ENCODE results near the gene PNKD.

The PNKD gene

DNA sequence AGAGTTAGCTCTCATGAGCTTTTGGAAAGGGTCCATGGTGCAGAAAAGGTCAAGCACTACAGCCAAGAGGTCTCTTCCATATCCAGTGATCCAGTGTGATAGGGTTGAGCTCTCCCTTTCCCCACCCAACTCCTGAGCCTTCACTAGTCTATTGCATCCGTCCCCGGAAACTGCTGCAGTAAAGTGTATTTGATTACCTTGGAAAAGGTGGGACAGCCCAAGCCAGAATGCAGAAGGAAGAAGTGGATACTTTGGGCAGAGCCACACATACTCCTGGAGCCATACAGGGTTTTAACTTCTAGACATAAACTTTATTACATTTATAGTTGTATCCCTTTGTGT lies 3.6 kb downstream of the PNKD start:
- DNase-seq = no peak

DNA sequence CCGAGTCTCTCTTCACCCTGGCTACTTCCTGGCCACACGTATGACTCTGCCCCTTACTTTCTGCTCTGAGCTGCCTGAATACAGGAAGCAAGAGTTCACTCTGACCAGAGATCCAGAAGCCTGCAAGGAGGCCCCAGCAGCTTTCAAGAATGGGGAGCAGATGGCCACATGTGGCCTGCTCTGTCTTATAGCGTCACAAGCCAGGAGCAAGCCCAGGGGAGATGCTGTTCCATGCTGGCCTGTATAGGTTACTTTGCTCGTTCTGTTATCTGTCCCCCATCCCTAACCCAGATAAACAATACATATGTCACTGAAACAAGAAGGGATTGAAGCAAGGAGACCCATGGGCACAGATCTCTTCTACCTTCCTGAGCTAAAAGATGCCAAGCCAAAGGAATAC lies 4.3 kb downstream of the PNKD start:
- no peak for DNase-seq

DNA sequence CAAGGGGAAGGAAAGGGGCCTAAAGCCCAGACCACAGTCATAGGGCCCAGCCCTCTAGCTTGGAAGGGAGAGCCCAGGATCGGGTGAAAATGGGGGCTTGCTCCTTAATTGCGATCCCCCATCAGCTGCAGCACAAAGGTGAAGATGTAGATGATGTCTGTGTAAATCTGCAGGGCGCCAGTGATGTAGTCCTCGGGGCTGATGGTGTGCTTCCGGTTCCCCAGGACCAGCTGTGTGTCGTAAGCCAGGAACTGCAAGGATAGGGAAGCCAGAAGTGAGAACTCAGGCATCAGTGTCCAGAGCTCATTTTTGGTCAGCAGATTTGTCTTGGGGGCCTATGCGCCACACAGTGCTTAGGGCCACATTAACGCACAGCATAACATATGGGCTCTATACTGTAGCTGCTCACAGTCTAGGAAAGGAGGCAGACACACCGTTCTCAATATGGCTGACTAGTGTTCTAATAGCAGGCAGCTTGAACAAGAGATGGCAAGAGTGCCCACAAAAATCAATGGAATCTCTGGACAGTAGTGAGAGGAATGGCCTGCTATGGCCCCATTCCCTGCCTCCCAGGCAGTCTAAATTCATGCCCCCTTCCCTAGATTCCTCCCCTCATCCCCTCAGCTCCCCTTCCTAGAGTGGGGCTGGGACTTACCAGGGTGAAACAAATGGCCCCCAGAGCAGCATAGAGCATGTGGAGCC lies 5.2 kb downstream of the PNKD start:
- no peak for DNase-seq

DNA sequence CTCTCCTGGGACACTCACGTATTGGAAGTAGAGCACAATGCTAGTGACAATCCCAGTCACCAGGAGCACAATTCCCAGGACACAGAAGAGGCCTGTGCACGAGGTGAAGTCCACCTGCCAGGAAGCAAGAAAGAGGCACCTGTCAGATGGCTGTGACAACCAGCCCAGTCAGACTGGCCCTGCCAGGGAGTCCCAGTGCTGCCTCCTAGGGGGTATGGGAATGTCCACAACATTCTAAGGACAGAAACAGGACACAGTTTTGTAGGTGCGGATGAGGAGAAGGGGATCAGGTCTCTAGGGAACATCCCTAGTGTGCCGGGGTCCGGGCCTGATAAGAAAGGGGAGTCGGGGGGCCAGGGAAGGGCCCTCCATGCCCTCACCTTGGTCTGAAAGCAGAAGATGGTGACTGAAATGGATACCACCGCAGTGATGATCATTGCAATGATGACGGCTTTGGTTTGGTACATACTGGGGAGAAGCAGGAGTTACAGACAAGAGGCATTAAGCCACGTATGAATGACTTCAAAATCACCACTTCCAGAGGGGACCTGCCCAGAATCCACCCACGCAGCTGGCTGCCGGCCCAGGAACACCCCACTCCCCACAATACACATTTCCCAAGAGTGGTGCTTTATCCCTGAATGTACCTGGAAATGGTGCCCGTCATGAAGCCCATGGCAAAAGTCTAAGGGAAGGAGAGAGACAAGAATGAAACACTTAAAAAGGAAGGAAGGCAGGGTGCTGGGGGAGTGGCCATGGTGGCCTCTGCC lies 6.9 kb downstream of the PNKD start:
- no peak for DNase-seq

DNA sequence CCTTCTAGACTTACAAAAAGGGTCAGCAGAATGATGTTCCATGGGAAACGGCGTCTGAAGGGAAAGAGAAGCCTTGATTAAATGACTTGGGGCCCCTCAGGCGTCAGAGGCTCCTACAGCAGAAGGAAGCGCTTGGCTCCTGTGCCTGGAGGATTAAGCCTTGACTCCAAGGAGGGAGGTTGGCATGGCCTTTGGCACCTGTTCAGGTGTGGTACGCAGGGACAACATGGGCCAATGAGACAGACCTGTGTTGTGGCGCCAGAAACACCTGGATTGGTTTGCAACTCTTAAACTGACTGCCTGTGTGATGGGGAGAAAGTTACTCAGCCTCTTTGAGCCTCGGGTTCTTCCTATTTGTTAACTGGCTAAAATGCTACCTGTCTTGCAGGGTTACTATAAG lies 7.6 kb downstream of the PNKD start:
- DNase-seq = no peak

DNA sequence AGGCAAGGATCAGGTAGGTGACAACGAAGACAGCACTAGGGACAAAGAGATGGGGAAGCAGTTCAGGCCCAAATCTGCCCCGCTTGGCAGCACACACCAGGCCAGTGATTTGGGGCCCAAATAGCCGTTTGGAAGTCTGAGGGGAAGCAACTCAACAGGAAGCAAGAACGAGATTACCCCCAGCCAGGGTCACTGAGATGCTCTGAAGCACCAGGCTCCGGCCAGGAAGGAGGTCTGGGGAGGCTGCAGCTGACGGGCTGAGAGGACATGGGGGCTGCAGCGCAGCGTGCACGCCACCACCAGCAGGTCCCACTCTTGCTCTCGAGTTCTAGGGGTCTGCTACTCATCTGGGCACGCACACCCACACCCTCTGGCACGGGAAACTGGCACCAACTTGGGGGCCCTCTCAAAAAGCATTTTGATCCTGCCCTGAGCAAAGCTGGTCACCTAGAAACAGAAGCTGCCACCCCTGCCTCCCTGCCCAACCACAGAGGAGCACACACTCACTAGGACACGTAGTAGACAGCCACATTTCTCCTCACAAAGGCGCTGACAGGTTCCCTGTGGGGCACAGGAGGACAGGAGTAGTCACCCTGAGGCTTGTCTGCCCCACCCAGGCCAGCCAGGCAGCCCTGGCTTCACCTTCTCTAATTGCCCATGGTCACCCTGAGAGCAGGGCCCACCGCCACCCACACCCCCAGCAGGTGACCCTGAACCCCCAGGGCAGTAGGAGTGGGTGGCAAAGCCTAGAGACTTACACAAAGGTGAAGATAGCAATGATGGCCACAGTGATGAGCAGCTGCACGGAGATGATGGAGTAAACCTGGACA lies 8.4 kb downstream of the PNKD start:
- DNase-seq = no peak

DNA sequence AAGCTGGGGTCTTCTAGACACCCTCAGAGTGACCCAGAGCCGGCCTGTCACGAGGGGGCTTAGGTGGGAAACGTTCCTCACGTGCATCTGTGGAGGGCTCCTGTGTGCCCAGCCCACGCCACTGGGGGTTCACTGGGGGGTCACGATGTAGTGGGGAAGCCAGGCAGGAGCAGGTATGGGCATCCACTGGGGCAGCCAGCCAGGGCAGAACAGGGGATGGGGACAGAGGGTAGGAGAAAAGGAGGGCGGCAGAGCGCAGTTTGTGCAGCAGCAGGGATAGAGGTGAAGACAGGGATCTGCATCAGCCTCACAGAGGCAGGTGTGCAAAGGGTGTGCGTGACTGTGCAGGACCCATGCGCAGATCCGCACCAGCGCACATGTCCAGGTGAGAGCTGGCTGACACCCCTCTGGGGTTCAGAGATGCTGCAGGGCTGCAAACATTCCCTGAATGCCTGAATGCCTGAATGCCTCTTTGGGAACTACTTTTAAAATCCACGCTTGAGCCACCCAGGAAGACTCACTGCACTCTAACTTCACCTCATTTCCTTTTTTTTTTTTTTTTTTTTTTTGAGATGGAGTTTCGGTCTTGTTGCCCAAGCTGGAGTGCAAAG lies 10.0 kb downstream of the PNKD start:
- no peak for DNase-seq

DNA sequence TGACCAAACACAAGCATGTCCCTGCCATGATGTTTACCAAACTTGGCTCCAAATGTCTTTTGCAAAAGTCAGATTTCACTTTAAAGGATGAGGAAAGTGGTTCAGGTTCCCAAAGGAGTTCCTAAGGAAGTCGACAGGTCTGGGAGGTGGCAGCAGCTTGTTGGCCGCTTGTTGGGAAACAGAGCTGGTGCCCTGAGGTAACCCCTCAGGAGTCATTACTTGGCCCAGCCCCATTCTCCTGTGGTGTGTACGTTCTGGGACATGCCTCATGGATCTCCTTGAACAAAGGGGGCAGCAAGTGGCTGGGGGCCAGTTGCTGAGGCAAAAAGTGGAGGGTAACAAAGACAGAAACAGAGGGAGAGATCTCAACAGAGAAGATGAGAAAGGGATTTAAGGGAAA lies 11.1 kb downstream of the PNKD start:
- DNase-seq = no peak

DNA sequence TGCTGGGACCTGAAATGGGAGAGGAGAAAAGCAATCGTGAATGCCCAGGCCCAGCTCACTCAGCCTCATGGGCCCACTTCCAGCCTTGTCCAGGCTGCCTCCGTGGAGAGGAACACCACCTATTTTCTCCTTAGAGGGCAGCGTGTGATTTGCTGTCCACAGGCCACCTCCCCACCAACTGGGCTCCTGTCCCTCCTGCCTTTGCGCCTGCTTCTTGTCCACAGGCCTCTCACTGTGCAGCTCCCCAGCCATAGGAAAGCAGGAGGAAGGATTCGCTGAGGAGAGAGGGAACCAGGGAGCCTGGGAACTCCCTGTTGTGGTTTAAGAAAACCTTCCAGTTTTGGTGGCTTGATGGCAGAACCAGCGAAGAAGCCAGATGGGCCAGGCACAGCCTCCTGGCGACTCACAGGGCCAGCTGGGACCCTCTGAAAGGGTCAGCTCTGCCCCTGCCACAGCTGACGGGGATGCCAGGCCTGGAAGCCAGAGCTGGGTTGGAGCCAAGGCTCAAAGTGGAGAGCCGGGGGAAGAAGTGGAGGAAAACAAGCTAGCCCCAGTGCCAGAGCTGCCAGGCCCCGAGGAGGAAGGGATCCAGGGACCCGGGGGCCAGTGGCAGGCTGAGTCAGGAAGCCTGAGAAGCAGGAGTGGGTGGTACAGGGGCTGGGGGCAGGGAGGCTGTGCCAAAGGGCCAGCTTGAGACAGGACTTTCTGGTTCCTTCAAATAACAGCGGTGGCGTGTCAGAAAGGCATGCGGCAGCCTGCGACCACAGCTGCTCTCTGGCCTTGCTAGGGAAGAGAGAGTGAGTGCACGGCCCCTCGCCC lies 12.1 kb downstream of the PNKD start:
- DNase-seq = peak in 1 of 2 donors; percentile 56

DNA sequence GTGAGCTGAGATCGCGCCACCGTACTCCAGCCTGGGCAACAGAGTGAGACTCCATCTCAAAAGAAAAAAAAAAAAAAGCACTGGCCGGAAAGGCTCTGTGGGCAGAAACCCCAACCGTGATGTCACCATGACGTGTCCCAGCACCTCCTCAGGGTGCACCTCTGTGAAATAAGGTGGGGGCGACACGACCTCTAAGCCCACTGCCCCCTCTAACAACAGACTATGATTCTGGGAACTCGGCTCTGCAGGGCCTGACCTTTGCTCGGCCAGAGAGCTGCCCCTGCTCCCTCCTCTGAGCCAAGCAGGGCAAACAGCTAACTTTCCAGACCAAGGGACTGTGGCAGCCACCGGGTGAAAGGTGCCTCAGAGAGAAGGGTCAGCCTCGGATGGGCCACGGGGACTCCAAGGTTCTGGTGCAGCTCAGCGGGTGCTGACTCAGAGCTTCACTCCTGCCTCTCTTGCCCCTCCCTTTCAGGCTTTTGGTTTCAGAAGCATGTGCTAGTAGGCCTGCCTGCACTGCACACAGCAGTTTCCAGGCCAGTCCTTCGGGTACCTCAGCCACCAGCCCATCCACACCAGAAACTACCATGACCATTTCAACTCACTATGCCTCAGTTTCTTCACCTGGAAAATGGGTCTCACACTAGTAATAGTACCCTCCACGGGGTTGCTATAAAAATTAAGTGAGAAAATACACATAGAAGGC lies 13.9 kb downstream of the PNKD start:
- DNase-seq = no peak

DNA sequence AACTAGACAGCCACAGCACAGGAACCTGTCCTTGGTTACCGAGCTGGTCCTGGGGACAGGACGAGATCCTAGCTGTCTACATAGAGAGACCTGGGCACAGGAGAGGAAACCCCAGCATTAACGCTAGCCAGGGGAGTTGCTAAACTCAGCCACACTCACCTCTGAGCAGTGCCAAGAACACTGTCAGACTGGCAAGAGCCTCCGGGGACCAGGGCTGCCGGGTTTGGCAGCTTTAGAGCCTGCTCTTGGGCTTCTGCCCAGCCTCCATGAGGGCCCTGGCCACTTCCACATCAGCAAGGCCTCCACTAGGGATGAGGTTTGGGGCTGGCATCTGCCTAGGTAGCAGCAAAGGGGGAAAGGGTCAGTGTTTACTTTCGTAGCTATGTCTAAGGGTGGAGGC lies 15.3 kb downstream of the PNKD start:
- peak in 1 of 2 donors; percentile 45 for DNase-seq

DNA sequence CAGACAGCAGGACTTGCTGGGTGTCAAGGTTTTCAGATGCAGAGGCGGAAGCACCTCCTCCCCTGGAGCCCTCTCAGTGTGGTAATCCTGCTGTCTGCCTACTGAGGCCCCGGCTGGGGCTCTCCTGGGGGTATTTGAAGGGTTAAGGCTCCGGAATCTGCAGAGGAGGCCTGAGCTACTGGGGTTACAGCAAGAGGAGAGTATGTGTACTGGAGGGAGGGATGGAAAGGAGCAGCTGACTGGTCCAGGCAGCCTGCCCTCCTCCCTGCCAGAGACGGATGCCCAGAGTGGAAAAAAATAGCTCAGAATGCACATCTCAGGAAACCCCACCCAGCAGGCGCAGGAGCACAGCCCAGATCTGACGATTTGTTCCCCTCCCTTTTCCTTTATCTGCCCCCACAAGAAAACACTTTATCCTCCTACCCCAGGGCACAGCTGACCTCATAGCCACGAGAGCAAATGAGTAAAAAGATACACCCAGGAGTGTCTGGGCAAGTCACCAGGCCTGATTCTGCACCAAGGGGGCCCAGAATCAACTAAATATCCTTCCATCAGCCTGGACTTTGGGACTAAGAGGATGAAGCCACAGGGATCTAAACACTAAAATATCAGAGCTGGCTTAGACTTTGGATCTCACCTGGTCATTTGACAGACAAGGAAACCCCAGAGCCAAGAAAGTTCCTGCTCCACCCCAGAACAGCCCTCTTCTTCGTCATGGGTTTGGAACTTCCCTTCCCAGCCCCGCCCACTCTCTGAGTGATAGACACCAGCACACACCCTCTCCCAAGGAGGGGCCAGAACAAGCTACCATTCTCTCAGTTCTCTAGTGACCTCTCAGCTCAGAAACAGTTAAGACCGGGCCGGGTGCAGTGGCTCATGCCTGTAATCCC lies 16.5 kb downstream of the PNKD start:
- peak; percentile 80 to 93 for DNase-seq

DNA sequence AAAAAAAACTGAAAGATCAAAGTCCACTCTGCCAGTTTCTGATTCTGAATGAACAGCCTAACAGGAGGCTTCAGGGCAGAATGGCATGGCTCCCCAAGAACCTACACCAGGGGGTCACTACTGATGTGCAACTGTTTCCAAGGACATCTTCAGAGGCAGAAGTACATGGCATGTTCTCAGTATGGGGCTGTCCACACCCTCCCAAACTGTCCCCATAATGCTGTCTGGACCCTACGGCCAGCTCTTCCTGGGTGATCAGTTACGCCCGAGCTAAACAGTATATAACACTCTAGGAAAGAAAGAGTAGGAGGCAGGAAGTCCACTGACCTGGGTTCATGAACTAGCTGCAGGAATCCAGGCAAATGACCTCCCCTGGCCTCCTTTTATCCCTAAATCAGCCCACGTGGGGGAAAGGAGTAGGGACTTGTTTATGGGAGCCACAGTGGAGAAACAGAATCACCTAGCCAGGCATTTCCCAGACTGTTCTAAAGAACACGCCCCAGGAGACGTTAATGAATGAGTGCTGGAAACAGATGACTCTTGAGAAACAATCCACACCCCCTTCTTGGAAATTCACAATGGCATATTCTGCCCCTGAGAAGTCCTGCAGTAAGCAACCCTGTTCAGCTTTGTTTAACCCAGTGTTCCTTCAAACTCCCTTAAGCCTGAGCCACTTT lies 19.5 kb downstream of the PNKD start:
- DNase-seq = no peak

DNA sequence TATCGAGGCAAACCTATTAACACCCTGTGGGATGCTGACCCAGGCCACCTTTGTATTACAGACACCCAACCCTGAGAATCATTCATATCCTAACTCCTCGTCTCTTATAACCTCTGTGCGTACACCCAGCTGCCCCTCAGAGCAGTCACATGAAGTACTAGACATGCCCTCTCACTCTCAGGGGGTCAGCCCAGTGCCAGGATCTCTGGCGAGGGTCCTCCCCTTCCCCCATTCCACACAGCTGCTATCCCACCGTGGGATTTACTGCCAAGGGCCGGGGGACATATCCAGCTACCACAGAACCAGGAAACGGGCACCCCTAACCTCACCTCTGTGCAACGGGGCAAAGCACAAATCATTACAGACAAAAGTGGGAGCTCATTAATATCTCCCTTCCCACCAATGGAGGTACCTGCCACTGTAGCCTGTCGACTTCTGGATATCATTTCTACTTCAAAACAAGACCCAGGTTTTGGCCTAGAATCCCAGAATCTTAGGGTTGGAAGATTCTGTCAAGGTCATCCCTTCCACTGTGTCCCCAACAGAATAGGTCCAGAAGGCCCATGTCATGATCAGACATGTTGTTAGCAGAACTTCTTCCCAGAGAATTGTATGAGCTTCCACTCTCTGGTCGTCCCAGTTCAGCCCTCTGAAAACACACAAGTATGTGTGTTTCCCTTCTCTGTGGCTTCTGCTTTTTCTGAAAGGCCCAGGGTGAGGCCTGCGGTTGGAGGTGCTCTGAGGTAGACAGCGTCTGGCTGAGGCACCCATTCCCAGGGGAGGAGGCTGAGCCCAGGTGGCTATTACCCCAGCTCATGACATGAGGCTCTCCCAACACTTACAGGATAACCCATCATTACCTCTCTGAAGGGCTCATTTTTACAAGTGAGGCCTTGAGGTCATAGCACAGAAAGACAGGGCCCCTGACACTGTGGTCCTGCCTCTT lies 20.3 kb downstream of the PNKD start:
- DNase-seq = no peak

DNA sequence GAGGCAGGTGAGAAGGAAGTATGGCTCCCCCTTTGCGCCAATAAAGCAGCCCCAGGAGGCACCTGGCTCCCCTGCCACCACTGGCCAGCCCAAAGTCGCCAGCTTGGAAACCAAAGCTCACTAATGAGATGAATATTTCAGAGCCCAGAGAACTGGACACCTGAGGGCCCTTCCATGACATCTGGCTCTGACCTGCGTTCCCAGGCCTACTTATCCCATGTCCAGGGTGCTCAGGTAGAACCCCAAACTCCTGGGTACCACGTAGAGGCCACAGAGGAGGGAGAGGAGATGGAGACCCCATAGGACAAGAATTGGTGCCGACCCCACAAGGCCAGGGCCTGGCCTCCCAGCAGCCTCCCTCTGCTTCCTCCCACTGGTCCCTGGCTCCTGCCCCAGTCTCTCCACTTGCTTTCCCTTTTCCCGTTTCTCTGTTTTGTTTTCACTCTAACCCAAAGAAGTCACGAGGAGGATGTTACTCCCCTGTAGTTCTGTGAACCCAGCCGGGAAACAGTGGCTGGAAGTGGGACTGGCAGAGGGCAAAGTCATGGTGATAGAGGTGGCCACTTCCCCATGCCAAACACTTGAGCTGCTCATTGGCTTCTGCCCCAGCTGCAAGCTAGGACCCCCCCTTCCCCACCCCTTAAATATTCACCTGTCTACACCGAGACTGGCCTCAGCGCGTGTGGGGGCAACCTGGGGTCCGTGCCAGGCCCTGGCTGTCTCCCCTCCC lies 21.2 kb downstream of the PNKD start:
- peak in 1 of 2 donors; percentile 64 for DNase-seq

DNA sequence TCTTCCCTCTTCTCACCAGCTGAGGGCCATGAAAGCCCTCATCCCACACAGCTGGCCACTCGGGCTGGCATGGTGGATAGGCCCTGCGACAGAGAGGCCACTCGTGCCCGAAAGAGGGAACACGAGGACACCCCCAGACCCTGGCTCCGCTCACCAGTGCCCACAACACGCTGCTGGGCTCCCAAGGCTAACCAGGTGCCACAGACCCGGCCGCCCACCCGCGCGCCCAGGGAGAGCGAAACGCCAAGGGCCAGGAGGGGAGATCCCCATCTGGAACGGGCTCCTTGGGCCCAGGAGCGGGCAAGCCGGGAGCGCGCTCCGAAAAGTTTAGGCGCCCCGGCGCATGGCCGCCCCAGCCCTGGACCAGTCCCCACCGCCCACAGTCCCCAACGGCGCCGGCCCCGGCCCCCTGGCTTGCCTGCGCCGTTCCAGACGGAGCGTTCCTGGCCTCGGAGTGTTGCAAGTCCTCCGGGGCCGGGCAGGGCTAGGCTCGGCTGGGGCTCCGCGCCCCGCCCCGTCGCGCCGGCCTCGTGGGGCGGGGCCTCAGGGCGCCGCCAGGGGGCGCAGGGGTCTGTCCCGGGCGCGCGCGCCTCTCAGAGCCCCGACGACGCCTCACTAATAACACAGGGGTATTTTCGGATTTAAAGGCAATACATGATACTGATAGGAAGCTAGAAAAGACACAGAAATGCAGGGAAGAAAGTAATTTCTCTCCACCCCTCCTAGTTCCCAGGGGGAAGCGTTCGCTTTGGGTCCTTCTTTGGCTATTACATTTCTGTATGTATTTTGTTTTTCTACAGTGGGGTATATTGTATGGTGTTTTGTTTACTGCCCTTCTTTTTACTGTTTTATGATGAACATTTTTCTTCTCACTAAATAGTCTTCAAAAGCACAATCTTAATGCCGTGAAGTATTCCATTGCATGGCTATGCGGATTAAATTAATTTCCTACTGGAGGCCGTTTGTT lies 22.0 kb downstream of the PNKD start, which contains the start of gene TMBIM1:
Gene TMBIM1, minus strand, starts transcription at position 456 of the 967 bp plus-strand sequence. CDS start 10,362 bp downstream, outside the sequence.
- DNase-seq = peak; percentile 56 to 79
